GM12878 (cell line): ENCODE results near the gene FUCA2.

ENCODE experiments used
- ATF3 ChIP-seq: IDR thresholded peaks from 2 replicates; pipeline ENCODE4 v1.6.1; 2011; ENCODE audit warnings: low read depth, mild to moderate bottlenecking, low read length, moderate library complexity, borderline replicate concordance; ENCODE audit errors: extremely low read depth
- CBFB ChIP-seq: IDR thresholded peaks from 2 replicates; pipeline ENCODE4 v1.6.1; 2016; ENCODE audit warnings: antibody characterized with exemption, low read depth
- CREM ChIP-seq: IDR thresholded peaks from 2 replicates; pipeline ENCODE4 v1.6.1; 2014; ENCODE audit warnings: antibody characterized with exemption, low read depth
- CTCF ChIP-seq, 3 experiments: IDR thresholded peaks in 2 of 3; conservative IDR thresholded peaks in 1 of 3; 2 replicates each; pipeline ENCODE4 v1.5.1; 2011; ENCODE audit warnings: low read depth in 3 of 3, low read length in 3 of 3, mild to moderate bottlenecking in 3 of 3, control low read depth in 2 of 3, moderate library complexity in 2 of 3, inconsistent platforms in 1 of 3, mixed read lengths in 1 of 3; ENCODE audit not compliant: control insufficient read depth in 2 of 3, insufficient read depth in 1 of 3; ENCODE audit errors: extremely low read depth in 1 of 3
- EZH2 ChIP-seq: IDR thresholded peaks from 2 replicates; pipeline ENCODE4 v1.6.1; 2012; ENCODE audit warnings: low read depth, mild to moderate bottlenecking, control low read depth, inconsistent platforms, low read length, borderline replicate concordance; ENCODE audit not compliant: control insufficient read depth
- FOXM1 ChIP-seq: IDR thresholded peaks from 2 replicates; pipeline ENCODE4 v1.6.1; 2012; ENCODE audit warnings: low read depth, mild to moderate bottlenecking, inconsistent platforms, low read length, moderate library complexity
- GABPA ChIP-seq: IDR thresholded peaks from 2 replicates; pipeline ENCODE4 v1.6.1; 2014; ENCODE audit warnings: antibody characterized with exemption, low read depth, mild to moderate bottlenecking, inconsistent platforms
- MEF2B ChIP-seq: fragments of 450-650 bp; IDR thresholded peaks from 2 replicates; pipeline ENCODE4 v1.6.1; 2018; ENCODE audit warnings: mild to moderate bottlenecking, moderate library complexity; ENCODE audit not compliant: partially characterized antibody, poor library complexity, severe bottlenecking
- NFYA ChIP-seq: IDR thresholded peaks from 2 replicates; pipeline ENCODE4 v1.6.1; 2011; ENCODE audit warnings: low read depth, mild to moderate bottlenecking, low read length, improper control_type of control experiment, borderline replicate concordance
- NRF1 ChIP-seq: conservative IDR thresholded peaks from 2 replicates; pipeline ENCODE4 v1.6.1; 2011; ENCODE audit warnings: mild to moderate bottlenecking, low read depth, low read length, improper control_type of control experiment
- SIX5 ChIP-seq: IDR thresholded peaks from 2 replicates; pipeline ENCODE4 v1.6.1; 2011; ENCODE audit warnings: mild to moderate bottlenecking, low read depth, low read length, moderate library complexity; ENCODE audit not compliant: severe bottlenecking
- SMC3 ChIP-seq: IDR thresholded peaks from 2 replicates; pipeline ENCODE4 v1.6.1; 2011; ENCODE audit warnings: low read length, improper control_type of control experiment, borderline replicate concordance
- USF1 ChIP-seq: IDR thresholded peaks from 2 replicates; pipeline ENCODE4 v1.6.1; 2011; ENCODE audit warnings: borderline replicate concordance, low read depth, mild to moderate bottlenecking, moderate library complexity, mixed read lengths, low read length; ENCODE audit not compliant: insufficient read depth; ENCODE audit errors: extremely low read length

- no peak for TF ChIP-seq SIX5
- no peak for TF ChIP-seq NRF1
- no peak for TF ChIP-seq GABPA
- no peak for TF ChIP-seq CTCF (IDR thresholded peaks at IDR 0.05 in 2 of 3, conservative IDR thresholded peaks at IDR 0.05 in 1 of 3; ENCODE audit: control insufficient read depth in 2 of 3, extremely low read depth in 1 of 3, insufficient read depth in 1 of 3, low read depth in 3 of 3, low read length in 3 of 3)
- TF ChIP-seq NFYA, result no peak
- no peak for TF ChIP-seq CBFB
- no peak for TF ChIP-seq EZH2
- TF ChIP-seq MEF2B, result no peak
- no peak for TF ChIP-seq SMC3
- no peak for TF ChIP-seq ATF3
- TF ChIP-seq FOXM1, result no peak
- no peak for TF ChIP-seq USF1
- TF ChIP-seq CREM, result no peak
Measured at GRCh38 chr6:143539734-143540133, 28.2 kb upstream of the FUCA2 start.
